Endodermal cell (in vitro differentiated cells): ENCODE measurements around the gene RIPK3. TPM values are rescaled to one million over a fixed set of nuclear protein-coding genes. Genes with fewer than 3 reads are reported as not detected.

ENCODE experiments used
- DNase-seq: peaks from one replicate; pipeline ENCODE4 v3.0.0-alpha.2; 2017
- H3K27ac ChIP-seq: 2 replicates; pipeline ENCODE4 v1.5.1; 2013; ENCODE audit warnings: mild to moderate bottlenecking, low read depth, low read length, moderate library complexity
- H3K27me3 ChIP-seq: 2 replicates; pipeline ENCODE4 v1.6.1; 2013; ENCODE audit warnings: mild to moderate bottlenecking, low read length, moderate library complexity; ENCODE audit not compliant: insufficient read depth, control insufficient read depth, poor library complexity, severe bottlenecking
- H3K36me3 ChIP-seq: 2 replicates; pipeline ENCODE4 v1.7.0; 2013; ENCODE audit warnings: mild to moderate bottlenecking, low read length, moderate library complexity; ENCODE audit not compliant: control insufficient read depth, insufficient read depth
- H3K4me1 ChIP-seq: one replicate; pipeline ENCODE4 v1.7.0; 2013; ENCODE audit warnings: low read length; ENCODE audit not compliant: control insufficient read depth, insufficient read depth
- H3K4me3 ChIP-seq: 2 replicates; pipeline ENCODE4 v1.5.1; 2013; ENCODE audit warnings: mild to moderate bottlenecking, low read length, moderate library complexity
- H3K9ac ChIP-seq: 2 replicates; pipeline ENCODE4 v1.6.1; 2013; ENCODE audit warnings: mild to moderate bottlenecking, low read length, moderate library complexity; ENCODE audit not compliant: poor library complexity, severe bottlenecking; ENCODE audit errors: extremely low read depth
- H3K9me3 ChIP-seq: 2 replicates; pipeline ENCODE4 v1.6.1; 2013; ENCODE audit warnings: mild to moderate bottlenecking, low read length, moderate library complexity; ENCODE audit not compliant: control insufficient read depth
- H3K27ac Mint-ChIP-seq: 2 replicates; pipeline ENCODE4 v1.8.0; 2020; ENCODE audit warnings: mixed read lengths
- H3K27me3 Mint-ChIP-seq: 2 replicates; pipeline ENCODE4 v1.8.0; 2021; ENCODE audit warnings: mild to moderate bottlenecking, mixed read lengths; ENCODE audit not compliant: insufficient read depth
- H3K36me3 Mint-ChIP-seq: 2 replicates; pipeline ENCODE4 v1.8.0; 2020; ENCODE audit warnings: low read depth, mixed read lengths
- H3K4me1 Mint-ChIP-seq: 2 replicates; pipeline ENCODE4 v1.8.0; 2020; ENCODE audit warnings: mixed read lengths
- H3K4me3 Mint-ChIP-seq: 2 replicates; pipeline ENCODE4 v1.8.0; 2020; ENCODE audit warnings: mild to moderate bottlenecking, moderate library complexity, mixed read lengths
- H3K9me3 Mint-ChIP-seq: 2 replicates; pipeline ENCODE4 v1.8.0; 2020; ENCODE audit warnings: mild to moderate bottlenecking, mixed read lengths
- CTCF ChIP-seq: fragments of 200-600 bp; sonication (generic); conservative IDR thresholded peaks from 2 replicates; pipeline ENCODE4 v1.5.0; 2021; ENCODE audit warnings: antibody characterized with exemption, mild to moderate bottlenecking
- WGBS, 2 experiments: methylation state at CpG; one replicate each; pipeline versions ENCODE4 v1.1.5 to v1.1.7; 2013; ENCODE audit warnings: missing lambda C conversion rate in 2 of 2, mixed read lengths in 1 of 2; ENCODE audit not compliant: insufficient coverage in 1 of 2, insufficient read length in 1 of 2; 5-methylcytosine and 5-hydroxymethylcytosine counted together
- total RNA-seq, 2 donors: library from RNA; stranded (reverse); fragmentation: NEBNext Ultra II Directional in 1 of 2; extraction: Animal tissue kit (Norgen Biotek cat#: 25700) in 1 of 2; gene quantifications; 2 replicates in 1 of 2; 3 replicates in 1 of 2; pipeline ENCODE4 v1.2.1, GENCODE V29; 2021

RIPK3 gene
- total RNA-seq, 2 donors from 2014 or later, result not detected

GRCh38 chr14:24290746-24291145, 49.0 kb downstream of the RIPK3 start:
- Histone ChIP-seq H3K27me3 (no peaks in the 10 kb centered on the region), H3K4me1 (no peaks in the 10 kb centered on the region), H3K9ac (no peak overlapping the region), H3K9me3 (no peaks in the 10 kb centered on the region), H3K36me3 (peaks cover 26% of the 10 kb centered on the region), H3K27ac (no peak overlapping the region), H3K4me3 (no peak overlapping the region)
- no peak overlapping the region for H3K27ac Mint-ChIP-seq
- no peaks in the 10 kb centered on the region for H3K9me3 Mint-ChIP-seq
- WGBS, 2 experiments, result 90 to 95% methylated on average over 8 to 9 of the region's 9 CpGs
- no peaks in the 10 kb centered on the region for H3K27me3 Mint-ChIP-seq
- no peaks in the 10 kb centered on the region for H3K4me1 Mint-ChIP-seq
- peaks cover 20% of the 10 kb centered on the region for H3K36me3 Mint-ChIP-seq
- DNase-seq, result no peak
- H3K4me3 Mint-ChIP-seq, result no peak overlapping the region
- TF ChIP-seq CTCF, result no peak

GRCh38 chr14:24289649-24290280, 50.0 kb downstream of the RIPK3 start:
- H3K36me3 ChIP-seq, result peaks cover 21% of the 10 kb centered on the region
- 80 to 100% methylated on average over 2 to 6 of the region's 6 CpGs for WGBS, 2 experiments
- Mint-ChIP-seq H3K27ac (no peak overlapping the region), H3K9me3 (no peaks in the 10 kb centered on the region), H3K4me3 (no peak overlapping the region), H3K36me3 (peaks cover 18% of the 10 kb centered on the region), H3K4me1 (no peaks in the 10 kb centered on the region), H3K27me3 (no peaks in the 10 kb centered on the region)
- H3K9ac ChIP-seq, result no peak overlapping the region
- no peaks in the 10 kb centered on the region for H3K4me1 ChIP-seq
- no peaks in the 10 kb centered on the region for H3K27me3 ChIP-seq
- no peaks in the 10 kb centered on the region for H3K9me3 ChIP-seq
- H3K4me3 ChIP-seq, result no peak overlapping the region
- no peak overlapping the region for H3K27ac ChIP-seq
- no peak for DNase-seq
- no peak for TF ChIP-seq CTCF

- H3K9me3 ChIP-seq, result no peaks in the 10 kb centered on the region
- no peak overlapping the region for H3K9ac ChIP-seq
- no peak overlapping the region for H3K27ac ChIP-seq
- no peak overlapping the region for H3K27ac Mint-ChIP-seq
- DNase-seq, result no peak
- WGBS, 2 experiments, result 95% methylated on average over 5 of the region's 5 CpGs
- no peaks in the 10 kb centered on the region for H3K4me1 Mint-ChIP-seq
- no peaks in the 10 kb centered on the region for H3K9me3 Mint-ChIP-seq
- H3K36me3 ChIP-seq, result peaks cover 11% of the 10 kb centered on the region
- peaks cover 8% of the 10 kb centered on the region for H3K36me3 Mint-ChIP-seq
- H3K4me3 ChIP-seq, result no peak overlapping the region
- TF ChIP-seq CTCF, result no peak
- H3K27me3 ChIP-seq, result no peaks in the 10 kb centered on the region
- H3K4me3 Mint-ChIP-seq, result no peak overlapping the region
- H3K4me1 ChIP-seq, result no peaks in the 10 kb centered on the region
- H3K27me3 Mint-ChIP-seq, result no peaks in the 10 kb centered on the region
Observed at GRCh38 chr14:24286996-24287395, 52.8 kb downstream of the RIPK3 start.

Other genes with a start within 250 kb of the RIPK3 start
- gene PCK2, start 245.7 kb downstream of the RIPK3 start, total RNA-seq, result 10 to 100 TPM; 37.7 to 42.8 TPM
- gene DCAF11, start 225.2 kb downstream of the RIPK3 start, total RNA-seq, result 10 to 100 TPM; 71.1 to 72.2 TPM
- gene NRL, start 225.0 kb downstream of the RIPK3 start, total RNA-seq, result 1 to 10 TPM; 1.9 TPM
- 1 to 10 TPM in 1 of 2 donors, not detected in 1; 1.1 TPM for gene FITM1, start 209.3 kb downstream of the RIPK3 start, total RNA-seq
- 100 to 1,000 TPM in 1 of 2 donors, 10 to 100 TPM in 1; 68.6 to 108 TPM for gene PSME1, start 203.8 kb downstream of the RIPK3 start, total RNA-seq
- gene EMC9, start 198.4 kb downstream of the RIPK3 start, total RNA-seq, result 10 to 100 TPM; 34.0 to 39.5 TPM
- gene PSME2, start 193.4 kb downstream of the RIPK3 start, total RNA-seq, result 100 to 1,000 TPM; 106 to 112 TPM
- 10 to 100 TPM; 75.5 to 82.9 TPM for gene RNF31, start 192.5 kb downstream of the RIPK3 start, total RNA-seq
- 10 to 100 TPM; 13.6 to 26.9 TPM for gene IRF9, start 178.7 kb downstream of the RIPK3 start, total RNA-seq
- gene REC8, start 167.9 kb downstream of the RIPK3 start, total RNA-seq, result 10 to 100 TPM; 60.3 to 98.3 TPM
- gene IPO4, start 151.2 kb downstream of the RIPK3 start, total RNA-seq, result 10 to 100 TPM; 56.3 to 67.4 TPM
- 10 to 100 TPM; 37.4 to 40.8 TPM for gene TM9SF1, start 144.6 kb downstream of the RIPK3 start, total RNA-seq
- under 1 TPM; 0.38 to 0.51 TPM for gene TSSK4, start 134.3 kb downstream of the RIPK3 start, total RNA-seq
- 10 to 100 TPM; 38.8 to 44.3 TPM for gene CHMP4A, start 126.5 kb downstream of the RIPK3 start, total RNA-seq
- gene MDP1, start 123.9 kb downstream of the RIPK3 start, total RNA-seq, result 10 to 100 TPM; 21.0 to 25.0 TPM
- gene NEDD8, start 107.6 kb downstream of the RIPK3 start, total RNA-seq, result 100 to 1,000 TPM; 210 to 267 TPM
- 10 to 100 TPM; 56.1 to 63.1 TPM for gene GMPR2, start 107.1 kb downstream of the RIPK3 start, total RNA-seq
- 10 to 100 TPM; 43.4 to 43.5 TPM for gene TINF2, start 97.4 kb downstream of the RIPK3 start, total RNA-seq
- gene TGM1, start 76.8 kb downstream of the RIPK3 start, total RNA-seq, result 1 to 10 TPM; 1.6 to 3.4 TPM
- gene RABGGTA, start 68.4 kb downstream of the RIPK3 start, total RNA-seq, result 10 to 100 TPM; 20.2 to 20.5 TPM
- gene DHRS1, start 40.2 kb downstream of the RIPK3 start, total RNA-seq, result 10 to 100 TPM; 21.2 to 22.5 TPM
- 10 to 100 TPM; 31.1 to 32.0 TPM for gene NOP9, start 40.1 kb downstream of the RIPK3 start, total RNA-seq
- gene CIDEB, start 32.0 kb downstream of the RIPK3 start, total RNA-seq, result 1 to 10 TPM in 1 of 2 donors, under 1 TPM in 1; 0.97 to 3.1 TPM
- gene LTB4R2, start 29.9 kb downstream of the RIPK3 start, total RNA-seq, result 1 to 10 TPM; 7.4 to 9.5 TPM
- gene LTB4R, start 28.5 kb downstream of the RIPK3 start, total RNA-seq, result 1 to 10 TPM; 6.4 to 6.6 TPM
- not detected for gene ADCY4, start 4.9 kb downstream of the RIPK3 start, total RNA-seq
- gene NFATC4, start 28.2 kb upstream of the RIPK3 start, total RNA-seq, result 10 to 100 TPM; 24.8 to 34.1 TPM
- 10 to 100 TPM; 19.5 to 19.7 TPM for gene NYNRIN, start 59.0 kb upstream of the RIPK3 start, total RNA-seq
- gene CBLN3, start 89.7 kb upstream of the RIPK3 start, total RNA-seq, result 1 to 10 TPM; 2.1 to 2.4 TPM
- 10 to 100 TPM; 46.2 to 46.6 TPM for gene KHNYN, start 90.0 kb upstream of the RIPK3 start, total RNA-seq
- 10 to 100 TPM; 40.4 to 41.3 TPM for gene SDR39U1, start 102.8 kb upstream of the RIPK3 start, total RNA-seq
- gene CMA1, start 168.3 kb upstream of the RIPK3 start, total RNA-seq, result not detected
- not detected for gene CTSG, start 236.3 kb upstream of the RIPK3 start, total RNA-seq